GM19193 (cell line): ENCODE data around the gene MYBPC2.

Source experiments
- POLR2A ChIP-seq: IDR thresholded peaks from 4 replicates; pipeline ENCODE4 v1.6.1; 2011; ENCODE audit not compliant: insufficient read depth, insufficient read length; ENCODE audit errors: extremely low read depth

MYBPC2 gene

GRCh38 chr19:50402544-50403301 lies 30.0 kb upstream of the MYBPC2 start:
- TF ChIP-seq POLR2A = no peak

- no peak for TF ChIP-seq POLR2A
Measured at GRCh38 chr19:50406156-50406820, 26.4 kb upstream of the MYBPC2 start.

GRCh38 chr19:50406829-50407228 lies 25.9 kb upstream of the MYBPC2 start:
- no peak for TF ChIP-seq POLR2A

- TF ChIP-seq POLR2A = no peak
Measured at GRCh38 chr19:50409347-50409746, 23.3 kb upstream of the MYBPC2 start.

- TF ChIP-seq POLR2A = no peak
Measured at GRCh38 chr19:50410109-50410508, 22.6 kb upstream of the MYBPC2 start.

GRCh38 chr19:50412419-50412818 lies 20.3 kb upstream of the MYBPC2 start:
- no peak for TF ChIP-seq POLR2A

GRCh38 chr19:50413096-50413495 lies 19.6 kb upstream of the MYBPC2 start:
- TF ChIP-seq POLR2A = no peak

GRCh38 chr19:50413531-50413930 lies 19.2 kb upstream of the MYBPC2 start:
- TF ChIP-seq POLR2A = no peak

GRCh38 chr19:50414864-50415660 lies 17.6 kb upstream of the MYBPC2 start:
- TF ChIP-seq POLR2A = peak; percentile 54

- peak; percentile 52 for TF ChIP-seq POLR2A
Measured at GRCh38 chr19:50415661-50416033, 17.0 kb upstream of the MYBPC2 start.

GRCh38 chr19:50416034-50416977 lies 16.4 kb upstream of the MYBPC2 start:
- no peak for TF ChIP-seq POLR2A

GRCh38 chr19:50417111-50418081 lies 15.3 kb upstream of the MYBPC2 start:
- peak; percentile 33 for TF ChIP-seq POLR2A

GRCh38 chr19:50418176-50419021 lies 14.3 kb upstream of the MYBPC2 start, which contains the start of gene SPIB:
SPIB (plus strand) TSS chr19:50418938; CDS start chr19:50418963, 25 bp downstream.
- TF ChIP-seq POLR2A = peak; percentile 97

GRCh38 chr19:50419022-50419579 lies 13.6 kb upstream of the MYBPC2 start:
- TF ChIP-seq POLR2A = no peak
